CD4-positive, alpha-beta T cell treated with Interleukin-12 subunit alpha and Interleukin-12 subunit beta, for 1 hour (primary cell): ENCODE measurements around the gene ZEB1.
A peak's percentile ranks its signal among the peaks of the same experiment; 100 is the strongest.
"Not testable (repeated sequence)": the region's sequence is repeated elsewhere in the genome, so short reads cannot be mapped to it uniquely, and the experiment has no call there.

Experiments used
- DNase-seq: peaks from one replicate; pipeline ENCODE4 v3.0.0-alpha.2; 2020

The ZEB1 gene

GRCh38 chr10:31319602-31320549 lies 860 bp downstream of the ZEB1 start:
- peak; percentile 57 for DNase-seq

DNA sequence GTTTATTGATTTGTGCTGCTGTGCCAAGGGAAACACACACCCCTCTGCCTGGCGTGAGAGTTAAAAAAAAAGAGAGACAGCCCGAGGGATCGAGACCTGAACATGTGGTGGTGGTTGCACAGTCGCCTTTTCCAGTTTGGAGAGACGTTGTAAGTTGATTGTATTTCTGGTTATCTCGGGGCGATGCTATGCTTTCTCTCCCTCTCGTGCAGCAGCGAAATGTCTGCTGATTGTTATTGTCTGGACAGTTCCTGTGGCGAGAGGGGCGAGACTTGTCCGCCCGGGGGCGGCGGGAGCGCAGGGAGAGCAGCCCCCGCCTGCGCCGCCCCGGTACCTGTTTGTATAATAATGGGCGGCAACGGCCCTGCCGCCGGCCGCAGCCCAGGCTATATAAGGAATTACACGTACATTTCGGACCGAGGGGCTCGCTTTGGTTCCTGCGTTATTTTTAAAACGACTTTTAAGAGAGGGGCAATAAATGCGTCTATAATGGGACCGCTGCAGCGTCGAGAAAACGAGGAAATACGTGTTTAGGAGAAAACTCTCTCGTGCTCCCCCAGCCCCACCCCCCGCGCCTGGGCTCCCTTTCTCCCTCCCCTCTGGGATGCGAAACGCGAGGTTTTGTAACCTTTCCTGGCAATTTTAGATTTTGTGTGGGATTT lies 1.7 kb downstream of the ZEB1 start:
- DNase-seq: peak; percentile 20

DNA sequence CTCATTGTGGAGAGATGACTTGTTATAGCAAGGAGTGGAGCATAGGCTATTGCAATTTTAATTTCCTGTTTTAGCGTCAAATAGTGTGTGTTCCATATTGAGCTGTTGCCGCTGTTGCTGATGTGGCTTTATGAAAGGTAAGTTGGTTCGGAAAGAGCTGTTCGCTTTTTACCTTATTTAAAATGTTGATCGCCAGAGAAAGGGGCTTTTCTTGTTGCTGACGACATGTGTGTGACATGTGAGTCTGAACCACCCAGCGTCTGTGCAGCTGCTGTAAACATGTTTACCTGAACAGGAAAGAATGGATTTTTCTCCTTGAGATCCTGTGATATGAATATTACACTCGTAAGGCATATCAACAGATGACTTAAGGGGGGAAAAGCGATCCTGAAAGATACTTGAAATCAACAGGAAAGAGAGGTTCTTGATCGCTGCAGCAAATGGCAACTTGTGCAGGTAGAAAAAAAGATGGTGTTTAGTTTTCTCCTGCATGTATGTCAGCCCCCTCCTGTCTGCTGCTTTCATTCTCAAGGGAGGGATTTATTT lies 2.5 kb downstream of the ZEB1 start:
- DNase-seq: peak; percentile 64

- peak; percentile 50 for DNase-seq
These were observed 3.6 kb downstream of the ZEB1 start for GRCh38 chr10:31322647-31323046.

DNA sequence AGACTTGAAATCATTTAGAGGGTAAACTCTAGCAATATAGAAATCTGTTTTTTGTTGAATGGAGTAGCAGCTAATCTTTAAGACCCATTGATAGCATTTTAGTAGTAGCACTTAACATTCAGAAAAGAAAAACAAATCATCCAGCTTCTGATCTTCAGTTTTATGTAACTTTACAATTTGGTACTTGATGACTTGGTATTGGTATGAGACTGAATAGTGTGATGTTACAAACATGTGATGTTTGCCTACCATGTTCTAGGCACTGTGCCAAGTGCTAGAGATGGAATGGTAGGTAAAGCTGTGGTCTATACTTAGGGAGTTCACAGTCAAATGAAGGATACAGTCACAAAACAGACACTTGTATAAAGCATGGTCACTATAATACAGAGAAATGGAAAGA lies 21.3 kb downstream of the ZEB1 start:
- DNase-seq: no peak

- no peak for DNase-seq
These were observed 22.5 kb downstream of the ZEB1 start for GRCh38 chr10:31341552-31341951.

DNA sequence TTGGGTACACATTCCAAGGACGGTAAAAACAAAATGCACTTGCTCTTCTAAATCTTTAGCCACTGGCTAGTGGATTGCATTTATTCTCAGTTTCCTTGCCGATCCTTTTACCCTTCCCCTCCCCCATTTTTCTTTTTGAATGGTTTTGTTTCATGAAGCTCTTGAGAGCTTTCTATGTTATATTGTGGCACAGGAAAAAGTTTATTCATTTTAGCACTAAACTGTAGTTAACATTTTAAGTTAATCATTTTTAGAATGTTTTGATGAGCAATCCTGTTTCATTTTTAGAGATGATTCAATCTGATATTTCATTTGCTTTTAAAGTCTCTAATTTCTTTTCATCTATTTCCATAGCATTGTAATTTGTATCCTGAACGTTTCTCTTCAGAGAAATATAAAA lies 24.0 kb downstream of the ZEB1 start:
- no peak for DNase-seq

DNA sequence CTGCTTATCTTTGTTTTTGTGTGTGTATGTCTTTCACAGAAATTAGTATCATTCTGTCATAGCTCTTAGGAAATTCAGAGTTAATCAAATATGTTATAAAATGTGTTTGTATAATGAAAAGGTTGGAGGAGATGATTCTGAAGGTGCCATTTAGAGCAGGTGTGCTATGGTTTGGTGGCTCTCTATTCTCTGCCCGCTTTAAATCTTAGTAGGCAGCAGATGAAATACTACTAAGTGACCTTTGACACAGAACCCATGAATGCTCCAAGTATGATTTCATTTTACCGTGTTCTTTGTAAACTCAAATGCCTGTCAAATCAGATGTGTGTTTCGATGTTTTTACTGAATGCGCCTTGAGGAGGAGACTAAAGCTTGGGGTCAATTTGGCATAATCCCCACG lies 24.5 kb downstream of the ZEB1 start:
- DNase-seq: no peak

- no peak for DNase-seq
These were observed 26.9 kb downstream of the ZEB1 start for GRCh38 chr10:31345886-31346285.

DNA sequence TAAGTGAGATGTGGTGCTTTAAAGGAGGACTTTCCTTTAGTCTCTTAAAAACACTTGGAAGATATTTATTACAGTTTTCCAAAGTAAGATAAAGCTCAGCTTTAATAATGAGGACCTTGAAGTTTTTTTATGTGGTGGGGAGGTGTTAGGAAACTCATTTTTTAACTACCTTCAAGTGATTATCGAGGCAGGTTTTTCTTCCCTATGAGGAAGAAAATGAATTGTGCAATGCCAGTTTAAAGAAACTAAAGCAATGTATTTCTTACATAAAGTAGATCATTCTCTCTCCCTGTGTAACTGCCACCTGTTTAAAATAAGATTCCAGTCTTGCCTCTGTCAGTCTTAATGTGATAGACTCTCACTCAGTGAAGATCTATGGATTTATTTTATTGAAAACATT lies 27.9 kb downstream of the ZEB1 start:
- DNase-seq: no peak

GRCh38 chr10:31347705-31348104 lies 28.7 kb downstream of the ZEB1 start:
- no peak for DNase-seq

GRCh38 chr10:31350891-31351290 lies 31.9 kb downstream of the ZEB1 start:
- DNase-seq: no peak

GRCh38 chr10:31352436-31353226 lies 33.6 kb downstream of the ZEB1 start:
- DNase-seq: no peak

DNA sequence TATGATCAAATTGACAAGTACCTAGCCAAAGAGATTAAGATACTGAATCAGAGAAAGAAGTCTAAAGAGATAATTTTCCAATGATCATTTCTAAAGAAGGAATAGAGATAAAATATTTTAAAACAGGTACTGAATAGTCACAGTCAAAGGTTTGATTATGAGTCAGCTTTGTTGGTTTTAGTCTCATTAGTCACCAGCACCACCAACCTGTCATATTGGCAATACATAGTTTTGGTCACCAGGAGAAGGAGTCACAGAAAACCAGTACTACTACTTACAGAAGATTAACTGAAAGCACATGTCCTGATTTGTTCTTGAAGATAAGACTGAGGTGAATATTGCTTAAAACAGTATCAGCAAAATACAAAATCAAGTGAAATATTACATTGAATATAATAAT lies 34.6 kb downstream of the ZEB1 start:
- peak; percentile 39 for DNase-seq

GRCh38 chr10:31358688-31359330 lies 39.8 kb downstream of the ZEB1 start:
- DNase-seq: no peak

DNA sequence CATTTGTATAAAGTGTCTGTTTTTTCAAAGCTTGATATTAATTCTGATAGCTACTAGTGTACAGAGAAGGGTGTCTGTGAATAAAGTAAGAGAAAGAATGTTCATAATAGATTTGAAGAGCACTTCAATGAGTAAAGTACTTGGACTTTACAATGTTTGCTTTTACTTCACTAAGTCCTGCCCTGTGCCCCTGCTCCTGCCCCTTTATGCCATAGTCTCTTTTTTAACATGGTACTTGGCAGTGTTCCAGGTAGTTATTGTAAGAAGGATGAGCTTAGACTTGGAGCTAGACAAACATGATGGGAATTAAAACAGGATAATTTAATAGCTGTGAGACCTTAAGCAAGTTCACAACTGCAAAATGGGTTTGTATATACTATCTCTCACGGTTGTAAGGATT lies 41.0 kb downstream of the ZEB1 start:
- DNase-seq: no peak

DNA sequence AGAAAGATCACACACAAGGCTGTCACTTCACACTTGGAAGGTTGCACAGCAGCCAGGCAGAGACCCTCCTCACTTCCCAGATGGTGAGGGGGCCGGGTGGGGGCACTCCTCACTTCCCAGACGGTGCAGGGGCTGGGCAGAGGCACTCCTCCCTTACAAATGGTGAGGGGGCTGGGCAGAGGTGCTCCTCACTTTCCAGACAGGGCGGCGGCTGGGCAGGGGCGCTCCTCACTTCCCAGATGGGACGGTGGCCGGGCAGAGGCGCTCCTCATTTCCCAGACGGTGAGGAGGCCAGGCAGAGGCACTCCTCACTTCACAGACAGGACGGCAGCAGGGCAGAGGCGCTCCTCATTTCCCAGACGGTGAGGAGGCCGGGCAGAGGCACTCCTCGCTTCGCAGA lies 42.5 kb downstream of the ZEB1 start:
- not testable (repeated sequence) for DNase-seq

DNA sequence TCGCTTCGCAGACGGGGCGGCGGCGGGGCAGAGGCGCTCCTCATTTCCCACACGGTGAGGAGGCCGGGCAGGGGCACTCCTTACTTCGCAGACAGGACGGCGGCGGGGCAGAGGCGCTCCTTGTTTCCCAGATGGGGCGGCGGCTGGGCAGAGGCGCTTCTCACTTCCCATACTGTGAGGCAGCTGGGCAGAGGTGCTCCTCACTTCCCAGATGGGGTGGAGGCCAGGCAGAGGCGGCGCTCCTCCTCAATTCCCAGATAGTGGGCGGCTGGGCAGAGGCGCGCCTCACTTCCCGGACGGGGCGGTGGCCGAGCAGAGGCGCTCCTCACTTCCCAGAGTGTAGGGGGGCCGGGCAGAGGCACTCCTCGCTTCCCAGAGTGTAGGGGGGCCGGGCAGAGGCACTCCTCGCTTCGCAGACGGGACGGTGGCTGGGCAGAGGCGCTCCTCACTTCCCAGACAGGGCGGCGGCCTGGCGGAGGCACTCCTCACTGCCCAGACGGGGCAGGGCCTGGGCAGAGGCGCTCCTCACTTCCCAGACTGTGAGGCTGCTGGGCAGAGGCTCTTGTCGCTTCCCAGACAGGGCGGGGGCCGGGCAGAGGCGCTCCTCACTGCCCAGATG lies 43.1 kb downstream of the ZEB1 start:
- no peak for DNase-seq

DNA sequence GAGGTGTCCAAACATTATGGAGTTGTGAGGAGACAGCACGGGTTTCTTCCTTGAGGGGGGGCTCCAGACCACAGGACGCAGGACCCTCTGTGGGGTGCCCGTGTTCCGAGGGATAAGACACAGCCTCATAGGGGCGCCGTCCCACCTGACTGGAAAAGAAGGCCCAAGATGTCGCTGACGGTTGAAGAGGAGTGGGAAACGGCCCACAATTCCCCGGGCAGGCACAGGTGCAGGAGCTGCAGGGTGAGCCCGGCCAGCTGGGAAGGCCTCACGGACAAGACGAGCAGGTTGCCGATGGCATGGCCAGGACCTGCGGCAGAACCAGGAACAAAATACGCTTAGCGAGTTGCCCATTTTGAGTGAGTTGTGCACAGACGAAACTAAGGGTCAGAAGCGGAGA lies 44.7 kb downstream of the ZEB1 start:
- not testable (repeated sequence) for DNase-seq

DNA sequence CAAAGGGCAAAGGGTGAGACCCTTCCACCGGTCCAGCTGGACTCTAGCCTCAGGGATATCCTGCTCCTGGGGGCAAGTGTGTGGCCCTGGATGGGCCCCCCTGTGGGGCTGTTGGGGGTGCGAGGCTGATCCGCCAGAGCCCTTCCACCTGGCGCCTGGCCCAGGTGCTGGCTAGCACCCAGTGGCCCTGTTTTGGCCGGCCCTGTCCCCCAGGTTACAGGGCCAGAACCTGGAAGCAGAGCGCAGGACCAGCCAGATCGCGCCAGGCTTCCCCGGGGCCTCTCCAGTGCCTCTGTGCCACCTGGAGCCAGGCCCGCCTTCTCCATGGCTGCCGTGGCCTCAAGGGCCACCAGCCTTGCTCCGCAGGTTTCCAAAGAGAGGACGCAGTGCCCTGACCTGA lies 45.2 kb downstream of the ZEB1 start:
- not testable (repeated sequence) for DNase-seq

DNA sequence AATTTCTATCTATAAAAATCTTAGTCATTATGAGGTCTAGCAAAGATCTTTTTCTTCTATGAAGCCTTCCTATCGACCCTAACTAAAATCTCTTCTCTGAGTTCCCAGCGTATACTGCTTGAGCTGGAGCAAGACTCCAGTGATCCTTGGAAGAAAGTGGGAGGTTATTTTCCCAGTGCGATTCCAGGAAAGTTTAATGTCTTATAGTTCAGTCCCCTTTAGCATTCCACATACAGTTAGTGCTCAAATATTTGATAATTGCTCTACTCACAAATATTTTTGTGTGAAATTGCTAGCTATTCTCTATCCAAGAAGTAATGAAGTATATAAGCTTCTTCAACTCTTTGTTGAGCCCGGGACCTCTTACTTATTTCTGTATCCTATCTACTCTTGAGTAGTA lies 47.7 kb downstream of the ZEB1 start:
- DNase-seq: no peak

DNA sequence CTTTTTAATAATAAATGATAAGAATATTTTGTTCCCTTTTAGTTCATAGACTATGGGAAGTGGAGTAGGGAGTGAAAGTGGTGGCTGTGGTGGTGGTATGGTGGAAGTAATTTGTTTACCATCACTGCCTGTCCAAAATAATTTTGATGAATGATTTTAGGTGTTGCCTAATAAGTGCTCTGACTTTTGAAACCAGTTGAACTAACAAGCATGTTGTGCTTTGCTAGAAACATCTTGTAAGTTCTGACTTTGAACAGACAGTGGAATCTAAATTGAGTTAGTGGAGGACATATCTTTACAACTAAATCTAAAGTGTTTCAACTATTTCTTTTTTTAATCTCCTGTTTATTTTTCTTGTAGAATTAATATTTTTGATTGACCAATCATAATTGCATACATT lies 49.7 kb downstream of the ZEB1 start:
- DNase-seq: no peak
